Activated CD4-positive, alpha-beta T cell treated with anti-CD3 and anti-CD28 coated beads for 24 hours (primary cell): ENCODE data around the gene CDH4.
"Not testable (repeated sequence)": the region's sequence is repeated elsewhere in the genome, so short reads cannot be mapped to it uniquely, and the experiment has no call there.

Source experiments
- DNase-seq, 2 donors: peaks; one replicate each; pipeline ENCODE4 v3.0.0-alpha.2; 2020; ENCODE audit warnings: low read depth in 2 of 2

The CDH4 gene

DNA sequence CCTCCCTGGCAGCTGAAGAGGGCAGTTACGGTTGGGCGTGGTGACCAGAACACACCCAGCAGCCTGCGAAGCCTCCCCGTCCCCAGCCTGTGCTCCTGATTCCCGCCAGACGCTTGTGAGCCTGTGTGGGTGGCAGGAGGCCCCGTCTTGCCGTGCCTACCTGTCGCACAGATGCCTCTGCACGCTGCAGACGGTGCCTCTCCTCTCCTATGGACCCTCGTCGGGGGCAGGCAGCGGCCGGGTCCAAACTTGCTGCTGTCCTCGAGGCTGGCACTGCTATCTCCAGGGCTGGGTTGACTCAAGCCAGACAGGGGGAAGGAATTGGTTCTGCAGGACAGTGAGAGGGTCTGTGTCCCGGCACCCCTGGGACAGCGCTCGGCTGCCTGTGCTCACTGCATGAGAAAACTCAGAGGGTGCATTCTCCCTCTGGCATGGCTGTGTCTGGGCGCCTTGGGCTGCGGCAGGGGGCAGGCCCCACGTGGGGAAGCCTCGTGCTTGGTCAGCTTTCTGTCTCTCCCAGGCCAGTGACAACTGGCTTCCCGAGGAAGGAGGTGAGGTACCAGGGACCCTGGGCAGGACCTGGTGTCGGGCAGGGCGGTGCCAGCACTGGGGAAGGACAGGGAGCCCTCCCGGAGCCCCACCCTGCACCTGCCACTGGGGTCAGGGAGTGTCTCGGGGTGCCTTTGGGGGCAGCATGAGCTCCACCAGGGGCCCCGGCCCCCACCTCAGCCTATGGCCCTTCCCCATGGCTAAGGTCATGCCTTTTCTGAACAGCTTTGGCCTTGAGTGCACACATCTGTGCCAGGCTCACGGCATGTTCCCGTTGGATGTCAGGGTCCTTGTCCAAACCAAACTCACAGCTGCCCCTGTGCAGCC lies 686.1 kb downstream of the CDH4 start:
- no peak for DNase-seq

DNA sequence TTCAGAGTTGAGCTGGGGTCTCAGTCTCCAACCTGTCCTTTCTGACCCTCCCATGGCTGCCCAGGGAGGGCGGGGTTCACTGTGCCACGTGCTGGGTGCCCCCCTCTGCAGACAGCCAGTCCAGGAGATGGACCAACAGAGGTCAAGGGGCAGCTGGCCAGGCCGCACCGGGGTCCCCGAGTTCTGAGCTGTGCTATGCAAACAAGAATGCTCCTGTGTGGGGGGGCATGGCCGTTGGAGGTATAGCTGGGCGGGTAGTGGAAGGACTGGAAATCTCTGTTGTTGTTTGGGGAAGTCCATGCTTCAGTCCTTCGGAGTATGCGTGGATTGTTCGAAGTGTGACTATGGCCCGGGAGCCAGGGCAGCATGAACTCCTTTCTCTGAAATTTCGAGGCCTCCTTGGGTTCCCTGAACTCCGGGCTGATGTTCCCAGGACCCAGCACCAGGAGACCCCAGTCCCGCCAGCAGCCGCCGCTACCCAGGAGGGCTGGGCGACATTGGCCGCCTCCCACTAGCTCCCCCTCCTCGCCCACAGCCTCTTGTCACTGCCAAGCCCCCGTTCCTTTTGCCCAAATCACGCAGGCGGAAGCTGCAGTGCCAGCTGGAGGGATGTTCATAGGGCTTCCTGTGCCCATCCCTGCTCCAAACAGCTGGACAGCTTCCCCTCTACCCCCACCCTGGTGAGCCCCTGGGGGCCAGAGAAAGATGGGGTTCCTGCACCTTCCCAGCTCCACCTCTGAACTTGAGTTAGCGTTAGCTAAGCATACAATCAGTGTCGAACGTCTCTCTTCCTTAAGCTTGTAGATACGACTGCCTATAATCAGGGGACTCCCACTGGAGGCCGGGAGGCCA lies 687.0 kb downstream of the CDH4 start:
- no peak for DNase-seq

DNA sequence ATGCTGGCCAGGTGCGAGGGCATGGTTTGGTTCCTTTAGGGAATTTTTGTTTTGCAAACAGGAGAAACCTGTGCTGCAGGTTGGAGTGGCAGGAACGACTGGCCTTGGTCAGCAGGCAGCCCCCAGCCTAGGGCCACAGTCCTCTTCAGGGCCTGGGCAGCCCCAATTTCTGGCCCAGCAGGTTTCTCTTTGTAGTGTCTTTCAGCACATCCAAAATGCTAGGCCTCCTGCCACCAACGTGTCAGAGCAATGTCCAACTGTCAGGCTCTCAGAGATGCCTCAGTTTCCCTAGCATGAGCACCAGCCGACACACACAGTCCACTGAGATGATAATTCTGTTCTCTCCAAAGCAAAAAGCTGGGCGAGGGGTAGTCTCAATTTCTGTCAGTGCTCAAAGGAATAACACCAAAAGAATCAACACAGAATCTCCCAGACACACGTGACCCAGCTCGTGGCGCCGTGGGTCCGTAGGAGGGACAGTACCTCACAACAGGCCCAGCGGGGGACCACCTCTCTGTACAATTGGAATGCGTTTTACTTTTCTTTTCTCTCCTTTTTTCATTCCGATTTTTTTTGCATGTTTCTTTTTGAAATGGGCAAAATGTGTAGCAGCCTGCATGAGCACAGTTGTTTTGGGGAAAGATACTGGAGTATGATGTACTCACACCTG lies 687.8 kb downstream of the CDH4 start:
- no peak for DNase-seq

DNA sequence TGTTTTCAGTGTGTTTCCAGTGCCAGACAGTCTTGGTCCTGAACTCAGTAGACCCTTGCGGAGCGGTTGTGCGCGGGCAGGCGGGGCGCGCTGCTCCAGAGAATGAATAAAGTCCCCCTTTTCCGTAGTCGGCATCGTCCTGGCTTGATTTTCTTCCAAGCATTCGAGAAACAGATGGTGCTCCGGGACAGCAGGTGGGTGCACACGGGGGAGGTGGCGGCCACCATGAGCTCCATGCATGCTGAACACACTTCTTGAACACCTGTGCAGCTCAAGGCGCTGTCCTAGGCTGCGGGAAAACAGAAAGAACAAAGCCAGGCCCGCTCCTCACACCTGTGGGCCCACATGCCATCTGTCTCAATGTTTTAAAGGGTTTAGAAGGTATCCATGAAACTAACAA lies 688.4 kb downstream of the CDH4 start:
- no peak for DNase-seq

DNA sequence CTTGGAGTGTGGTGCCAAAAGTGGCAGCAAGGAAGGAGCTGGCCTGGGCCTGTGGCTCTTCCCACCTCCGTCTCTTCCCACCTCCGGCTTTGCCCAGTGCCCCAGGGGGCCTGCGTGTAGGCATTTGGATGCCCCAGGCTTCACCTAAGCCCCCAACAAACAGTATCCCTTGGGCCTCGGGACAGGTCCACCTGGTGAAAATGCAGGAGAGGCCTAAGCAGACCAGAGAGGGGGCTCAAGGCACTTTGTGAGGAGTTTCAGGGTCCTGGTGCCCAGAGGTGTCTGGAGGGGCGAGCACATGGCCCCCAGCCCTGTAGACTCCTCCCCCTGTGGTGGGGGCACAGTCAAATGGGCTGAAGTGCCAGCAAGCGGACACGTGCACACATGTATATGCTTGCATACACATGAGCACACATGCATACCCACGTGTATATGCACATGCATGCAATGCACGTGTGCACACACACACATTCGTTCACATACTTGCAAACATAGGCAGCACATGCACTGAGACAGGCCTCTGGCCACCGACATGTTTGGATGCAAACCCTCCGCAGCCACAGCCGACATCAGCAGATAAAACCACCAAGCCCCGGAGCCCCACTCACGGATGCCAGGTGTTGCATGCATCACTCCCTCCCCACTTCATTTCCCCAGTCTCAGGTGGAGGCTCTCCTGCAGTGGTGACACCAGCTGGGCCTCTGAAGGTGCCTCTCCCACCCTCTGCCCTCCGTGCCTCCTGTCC lies 689.1 kb downstream of the CDH4 start:
- no peak for DNase-seq

DNA sequence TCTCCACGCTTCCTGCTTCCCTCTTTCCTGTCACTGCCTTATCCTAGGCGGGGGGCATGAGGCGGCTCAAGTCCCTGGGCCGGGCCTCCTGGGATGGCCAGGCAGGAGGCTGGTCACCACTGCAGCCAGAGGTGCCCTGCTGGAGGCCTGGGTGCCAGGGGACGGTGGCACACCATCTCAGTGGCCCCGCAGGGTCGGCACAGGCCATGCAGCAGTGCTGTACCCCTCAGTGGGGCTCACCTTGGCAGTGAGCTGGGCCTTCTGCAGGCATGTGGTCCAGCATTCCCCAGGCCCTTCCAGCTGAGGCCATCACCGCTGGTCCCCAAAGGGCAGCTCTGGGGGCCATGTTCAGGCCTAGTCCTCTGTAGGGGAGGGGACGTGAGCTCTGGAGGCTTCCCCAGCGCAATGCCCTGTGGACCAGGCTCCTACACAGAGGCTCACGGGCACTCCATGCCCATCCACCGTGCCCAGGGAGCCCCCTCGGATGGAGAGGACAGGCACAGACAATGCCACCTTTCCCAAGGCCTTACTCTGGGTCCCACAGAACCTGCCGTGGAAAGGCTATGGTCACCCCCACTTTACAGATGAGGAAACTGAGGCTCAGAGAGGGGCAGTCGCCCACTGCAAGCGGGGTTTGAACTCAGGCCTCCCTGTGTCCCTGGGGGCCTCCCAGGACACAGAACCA lies 689.8 kb downstream of the CDH4 start:
- DNase-seq, result no peak

DNA sequence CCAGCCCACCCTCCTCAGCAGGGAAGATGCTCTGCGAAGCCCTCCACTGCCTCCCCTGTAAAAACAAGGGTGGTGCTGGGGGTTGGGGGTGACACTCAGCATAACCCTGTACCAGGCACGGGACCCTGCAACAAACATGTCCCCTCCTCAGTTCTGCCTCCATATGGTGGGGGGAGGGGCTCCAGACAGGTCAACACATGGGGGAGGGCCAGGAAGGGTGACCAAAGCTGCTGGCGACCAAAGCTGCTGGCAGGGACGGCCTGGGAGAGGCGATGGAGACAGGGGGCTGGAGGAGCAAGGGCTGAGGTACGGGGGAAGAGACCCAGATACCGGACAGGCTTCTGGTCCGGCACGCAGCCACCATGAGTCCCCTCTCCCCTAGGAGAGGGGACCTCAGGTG lies 690.5 kb downstream of the CDH4 start:
- DNase-seq, result no peak

DNA sequence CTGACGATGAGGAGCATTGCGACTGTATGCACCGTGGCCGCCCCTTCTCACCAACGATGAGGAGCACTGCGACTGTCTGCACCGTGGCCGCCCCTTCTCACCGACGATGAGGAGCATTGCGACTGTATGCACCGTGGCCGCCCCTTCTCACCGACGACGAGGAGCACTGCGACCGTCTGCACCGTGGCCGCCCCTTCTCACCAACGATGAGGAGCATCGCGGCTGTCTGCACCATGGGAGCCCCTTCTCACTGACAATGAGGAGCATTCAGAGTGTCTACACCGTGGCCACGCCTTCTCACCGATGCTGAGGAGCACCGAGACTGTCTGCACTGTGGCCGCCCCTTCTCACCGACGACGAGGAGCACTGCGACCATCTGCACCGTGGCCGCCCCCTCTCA lies 692.9 kb downstream of the CDH4 start:
- DNase-seq, result not testable (repeated sequence)

DNA sequence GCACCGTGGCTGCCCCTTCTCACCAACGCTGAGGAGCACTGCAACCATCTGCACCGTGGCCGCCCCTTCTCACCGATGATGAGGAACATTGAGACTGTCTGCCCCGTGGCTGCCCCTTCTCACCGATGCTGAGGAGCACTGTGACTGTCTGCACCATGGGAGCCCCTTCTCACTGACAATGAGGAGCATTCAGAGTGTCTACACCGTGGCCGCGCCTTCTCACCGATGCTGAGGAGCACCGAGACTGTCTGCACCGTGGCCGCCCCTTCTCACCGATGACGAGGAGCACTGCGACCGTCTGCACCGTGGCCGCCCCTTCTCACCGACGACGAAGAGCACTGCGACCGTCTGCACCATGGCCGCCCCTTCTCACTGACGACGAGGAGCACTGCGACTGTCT lies 693.4 kb downstream of the CDH4 start:
- DNase-seq, result not testable (repeated sequence)

DNA sequence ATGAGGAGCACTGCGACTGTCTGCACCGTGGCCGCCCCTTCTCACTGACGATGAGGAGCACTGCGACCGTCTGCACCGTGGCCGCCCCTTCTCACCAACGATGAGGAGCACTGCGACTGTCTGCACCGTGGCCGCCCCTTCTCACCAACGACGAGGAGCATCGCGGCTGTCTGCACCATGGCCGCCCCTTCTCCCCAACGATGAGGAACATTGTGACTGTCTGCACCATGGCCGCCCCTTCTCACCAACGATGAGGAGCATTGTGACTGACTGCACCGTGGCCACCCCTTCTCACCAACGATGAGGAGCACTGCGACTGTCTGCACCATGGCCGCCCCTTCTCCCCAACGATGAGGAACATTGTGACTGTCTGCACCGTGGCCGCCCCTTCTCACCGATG lies 696.0 kb downstream of the CDH4 start:
- not testable (repeated sequence) for DNase-seq

DNA sequence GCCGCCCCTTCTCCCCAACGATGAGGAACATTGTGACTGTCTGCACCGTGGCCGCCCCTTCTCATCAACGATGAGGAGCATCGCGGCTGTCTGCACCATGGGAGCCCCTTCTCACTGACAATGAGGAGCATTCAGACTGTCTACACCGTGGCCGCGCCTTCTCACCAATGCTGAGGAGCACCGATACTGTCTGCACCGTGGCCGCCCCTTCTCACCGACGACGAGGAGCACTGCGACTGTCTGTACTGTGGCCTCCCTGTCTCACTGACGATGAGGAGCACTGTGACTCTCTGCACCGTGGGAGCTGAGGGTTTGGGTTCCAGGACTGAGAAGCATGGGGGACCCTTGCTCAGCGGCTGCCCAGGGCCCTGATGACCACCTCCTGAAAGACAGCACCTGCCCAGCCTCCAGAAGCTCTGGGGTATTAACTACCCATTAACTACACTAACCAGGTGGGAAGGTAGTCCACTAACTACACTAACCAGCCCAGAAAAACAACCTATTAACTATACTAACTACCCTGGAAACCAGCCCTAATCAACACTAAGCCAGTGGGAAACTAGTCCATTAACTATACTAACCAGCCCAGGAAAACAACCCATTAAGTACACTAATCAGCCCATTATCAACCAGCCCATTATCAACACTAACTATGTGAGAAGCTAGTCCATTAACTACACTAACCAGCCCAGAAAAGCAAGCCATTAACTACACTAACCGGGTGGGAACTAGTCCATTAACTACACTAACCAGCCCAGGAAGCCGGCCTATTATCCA lies 696.7 kb downstream of the CDH4 start:
- no peak for DNase-seq

DNA sequence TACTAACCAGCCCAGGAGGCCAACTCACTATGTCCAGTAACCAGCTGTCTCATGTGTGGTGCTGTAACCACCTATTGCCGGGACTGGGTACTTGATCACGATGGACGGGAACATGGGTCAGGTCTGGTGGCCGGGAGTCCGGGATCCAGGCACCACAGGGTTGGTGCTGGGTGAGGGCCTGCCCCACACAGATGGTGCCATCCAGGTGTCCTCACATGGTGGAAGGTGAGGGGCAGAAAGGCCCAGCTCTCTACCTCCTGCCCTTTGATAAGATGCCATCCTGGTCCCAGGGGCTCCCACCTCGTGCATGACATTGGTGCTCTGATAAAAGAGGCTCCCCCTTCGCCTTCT lies 697.3 kb downstream of the CDH4 start:
- no peak for DNase-seq

DNA sequence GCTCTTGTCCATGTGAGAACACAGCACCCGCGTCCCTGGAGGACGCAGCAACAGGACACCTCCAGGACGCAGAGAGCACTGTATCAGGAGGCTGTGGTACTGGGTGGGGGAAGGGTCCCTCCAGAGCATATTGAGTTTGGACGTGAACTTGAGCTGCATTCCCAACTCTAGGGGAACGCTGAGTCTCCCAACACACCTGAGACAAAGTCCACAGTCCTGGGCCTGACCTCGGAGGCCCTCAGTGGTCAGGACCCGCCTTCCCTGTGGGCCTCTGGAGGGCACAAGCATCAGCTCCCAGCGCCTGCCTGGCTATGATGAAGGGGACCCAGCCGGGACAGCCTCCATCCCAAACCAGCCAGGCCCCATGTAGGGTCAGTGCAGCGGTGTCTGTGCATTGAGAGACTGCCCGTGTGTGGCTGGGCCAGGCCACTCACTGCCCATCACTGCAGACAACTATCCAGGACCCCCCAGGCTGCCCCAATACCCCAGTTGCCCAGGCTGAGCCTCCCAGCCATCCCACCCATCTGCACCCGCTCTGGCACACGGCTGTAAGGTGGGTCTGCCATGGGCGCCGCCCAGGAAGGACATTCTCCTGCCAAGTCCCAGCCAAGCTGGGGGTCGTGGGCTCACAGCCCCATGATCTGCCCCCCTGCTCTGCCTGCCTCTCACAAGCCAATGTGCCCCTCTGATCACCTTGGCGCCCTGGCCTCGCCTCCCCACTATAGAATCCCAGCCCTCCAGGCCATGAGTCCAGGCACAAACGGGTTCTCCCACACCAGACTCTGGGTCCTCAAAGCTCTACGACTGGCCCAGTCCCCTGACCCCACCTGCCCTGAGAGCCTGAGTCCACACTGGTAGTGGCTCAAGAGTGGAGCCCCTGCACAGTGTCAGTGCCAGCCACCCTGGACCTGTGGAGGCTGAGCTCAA lies 697.9 kb downstream of the CDH4 start:
- DNase-seq, result no peak

DNA sequence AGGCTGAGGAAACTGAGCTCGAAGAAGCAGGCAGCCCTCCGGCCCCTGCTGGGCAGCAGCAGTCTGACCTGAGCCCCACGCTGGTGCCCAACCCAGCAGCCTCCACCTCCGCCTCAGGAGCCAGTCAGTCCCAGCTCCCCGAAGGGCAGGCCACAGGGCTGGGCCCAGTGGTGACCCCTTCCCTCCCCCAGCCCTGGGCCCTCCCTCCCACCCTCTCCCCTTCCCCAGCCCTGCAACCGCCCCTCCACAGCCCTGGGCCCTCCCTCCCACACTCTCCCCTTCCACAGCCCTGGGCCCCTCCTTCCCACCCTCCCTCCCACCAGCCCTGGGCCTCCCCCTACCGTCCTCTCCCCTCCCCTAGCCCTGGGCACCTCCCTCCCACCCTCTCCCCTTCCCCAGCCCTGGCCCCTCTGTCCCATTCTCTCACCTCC lies 698.6 kb downstream of the CDH4 start:
- DNase-seq, result no peak

DNA sequence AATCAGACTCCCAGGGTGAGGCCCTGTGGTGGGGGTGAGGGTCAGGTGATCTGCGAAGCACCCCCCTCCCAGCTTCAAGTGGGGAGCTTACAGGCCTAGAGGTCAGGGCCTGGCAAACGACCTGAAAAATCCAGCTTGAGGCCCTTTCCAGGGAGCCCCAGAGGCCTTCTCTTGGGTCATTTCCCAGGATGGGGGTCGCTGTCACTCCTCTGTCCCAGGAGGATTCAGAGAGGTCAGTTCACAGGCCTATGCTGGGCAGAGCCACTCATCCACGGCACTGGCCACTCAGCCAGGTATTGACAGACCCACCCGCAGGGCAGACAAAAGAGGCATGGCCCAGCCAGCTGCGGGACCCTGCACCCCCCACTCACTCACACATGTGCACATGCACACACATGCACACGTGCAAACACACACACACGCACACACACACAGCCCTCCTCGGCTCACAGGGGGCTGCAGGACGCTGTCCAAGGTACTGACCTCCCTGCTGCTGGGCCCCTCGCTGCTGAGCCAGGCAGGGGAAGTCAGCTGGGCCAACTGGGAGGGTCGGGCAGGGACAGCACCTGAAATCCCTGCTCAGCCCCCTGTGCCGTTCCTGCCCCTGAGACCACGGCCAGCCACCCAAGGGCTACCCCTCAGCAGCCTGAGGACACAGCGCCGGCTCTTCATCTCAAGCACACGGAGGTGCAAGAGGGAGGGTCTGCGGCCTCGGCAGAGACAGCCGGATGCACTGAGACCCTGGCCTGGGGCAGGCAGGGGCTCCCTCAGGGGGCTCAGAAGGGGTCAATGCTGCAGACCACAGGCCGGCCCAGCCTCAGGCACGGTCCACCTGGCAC lies 699.9 kb downstream of the CDH4 start:
- DNase-seq, result no peak

DNA sequence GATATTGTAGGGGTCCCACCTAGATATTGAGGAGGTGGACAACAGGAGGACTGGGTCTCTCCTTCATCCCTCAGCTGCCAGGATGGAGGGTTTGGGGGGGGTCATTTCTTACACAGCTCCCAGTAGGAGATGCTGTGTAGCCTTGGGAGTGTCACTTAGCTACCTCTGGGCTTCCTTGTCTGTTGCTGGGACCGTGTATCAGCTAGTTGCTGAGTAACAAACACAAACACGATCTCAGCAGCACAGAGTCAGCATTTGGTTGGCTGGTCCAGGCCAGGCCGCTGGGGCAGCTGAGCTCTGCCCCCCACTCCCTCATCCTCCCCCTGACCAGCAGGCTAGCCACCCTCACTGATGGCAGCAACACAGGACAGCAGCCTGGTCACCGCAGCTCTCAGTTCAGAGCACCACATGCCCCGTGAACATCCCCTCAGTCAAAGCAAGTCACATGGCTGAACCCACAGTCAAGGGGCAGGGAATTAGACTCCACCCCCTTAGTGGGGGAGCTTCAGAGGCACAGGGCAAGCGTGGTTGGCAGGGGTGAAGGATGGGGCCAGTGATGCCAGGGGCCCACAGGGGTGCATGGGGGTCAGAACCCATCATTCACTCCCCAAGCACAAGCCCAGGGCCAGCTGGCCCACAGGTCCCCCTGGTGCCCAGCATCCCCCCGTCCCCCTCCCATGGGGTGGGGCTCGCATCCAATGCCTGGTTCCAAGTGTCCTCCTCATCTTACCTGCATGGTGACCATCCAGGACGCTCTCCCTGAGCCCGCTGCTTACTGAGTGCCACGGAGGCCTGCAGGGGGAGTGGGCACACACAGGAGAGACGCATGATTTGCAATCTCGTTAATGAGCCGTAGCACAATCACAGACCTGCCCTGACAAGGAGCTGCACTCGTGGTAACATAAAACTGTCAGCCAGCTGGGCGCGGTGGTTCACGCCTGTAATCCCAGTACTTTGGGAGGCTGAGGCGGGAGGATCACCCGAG lies 701.3 kb downstream of the CDH4 start:
- DNase-seq, result no peak
